DMS79 (cell line): ENCODE data around the gene RTRAF.

Experiments
- DNase-seq: peaks from one replicate; lab custom pipeline; 2025; lab: John Stamatoyannopoulos, UW

The RTRAF gene

GRCh38 chr14:52020866-52021717 is 31.7 kb downstream of the RTRAF start:
- DNase-seq = no peak

GRCh38 chr14:52021957-52022600 is 32.7 kb downstream of the RTRAF start:
- no peak for DNase-seq

- DNase-seq = no peak
These were observed 34.2 kb downstream of the RTRAF start for GRCh38 chr14:52023518-52023917.

- DNase-seq = no peak
These were observed 36.0 kb downstream of the RTRAF start for GRCh38 chr14:52025310-52025709.

- DNase-seq = no peak
These were observed 36.8 kb downstream of the RTRAF start for GRCh38 chr14:52026017-52026660.

GRCh38 chr14:52026901-52027300 is 37.6 kb downstream of the RTRAF start:
- DNase-seq = no peak

- DNase-seq = no peak
These were observed 40.5 kb downstream of the RTRAF start for GRCh38 chr14:52029881-52030280.

- DNase-seq = no peak
These were observed 42.4 kb downstream of the RTRAF start for GRCh38 chr14:52031781-52032180.

- DNase-seq = no peak
These were observed 43.0 kb downstream of the RTRAF start for GRCh38 chr14:52032204-52032801.

- DNase-seq = peak; percentile 22
These were observed 43.8 kb downstream of the RTRAF start for GRCh38 chr14:52033101-52033642.

GRCh38 chr14:52039124-52039815 is 49.9 kb downstream of the RTRAF start:
- no peak for DNase-seq

GRCh38 chr14:52040598-52040997 is 51.3 kb downstream of the RTRAF start:
- no peak for DNase-seq

- no peak for DNase-seq
These were observed 53.3 kb downstream of the RTRAF start for GRCh38 chr14:52042371-52043289.

GRCh38 chr14:52043690-52044089 is 54.3 kb downstream of the RTRAF start:
- DNase-seq = no peak

- DNase-seq = no peak
These were observed 55.6 kb downstream of the RTRAF start for GRCh38 chr14:52044791-52045522.

GRCh38 chr14:52046376-52046917 is 57.1 kb downstream of the RTRAF start:
- DNase-seq = no peak

GRCh38 chr14:52048116-52048515 is 58.8 kb downstream of the RTRAF start:
- no peak for DNase-seq

- DNase-seq = no peak
These were observed 59.4 kb downstream of the RTRAF start for GRCh38 chr14:52048641-52049204.

- no peak for DNase-seq
These were observed 59.9 kb downstream of the RTRAF start for GRCh38 chr14:52049271-52049670.
